Nucleus accumbens (tissue), 56 donors: ENCODE measurements around the gene CPEB3.
"Not testable (repeated sequence)": the region's sequence is repeated elsewhere in the genome, so short reads cannot be mapped to it uniquely, and the experiment has no call there.

Experiments used
- DNase-seq, 56 donors: peaks; one replicate each; lab custom pipeline; 2025; lab: John Stamatoyannopoulos, UW

CPEB3 gene

GRCh38 chr10:92219559-92219958 is 71.3 kb downstream of the CPEB3 start:
- DNase-seq, result no peak

GRCh38 chr10:92218569-92218968 is 72.3 kb downstream of the CPEB3 start:
- no peak for DNase-seq

- not testable (repeated sequence) for DNase-seq
These were observed 74.3 kb downstream of the CPEB3 start for GRCh38 chr10:92216608-92217007.

- DNase-seq, result not testable (repeated sequence)
These were observed 75.7 kb downstream of the CPEB3 start for GRCh38 chr10:92215222-92215621.

- no peak for DNase-seq
These were observed 77.8 kb downstream of the CPEB3 start for GRCh38 chr10:92213049-92213448.

DNA sequence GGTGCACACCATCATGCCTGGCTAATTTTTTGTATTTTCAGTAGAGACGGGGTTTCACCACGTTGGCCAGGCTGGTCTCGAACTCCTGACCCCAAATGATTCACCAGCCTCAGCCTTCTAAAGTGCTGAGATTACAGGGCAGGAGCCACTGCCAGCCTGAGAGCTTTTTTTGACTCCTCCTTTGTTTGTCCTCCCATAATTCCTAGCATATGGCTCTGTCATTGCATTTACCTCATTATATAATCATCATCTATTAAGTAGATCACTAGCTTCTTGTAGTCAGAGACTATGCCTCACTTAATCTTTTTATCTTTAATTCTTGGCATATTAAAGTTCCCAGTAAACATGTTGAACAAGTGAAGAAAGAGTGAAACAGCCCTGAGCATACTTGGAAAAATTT is 82.1 kb downstream of the CPEB3 start:
- DNase-seq, result no peak

- no peak for DNase-seq
These were observed 82.6 kb downstream of the CPEB3 start for GRCh38 chr10:92208157-92208720.

DNA sequence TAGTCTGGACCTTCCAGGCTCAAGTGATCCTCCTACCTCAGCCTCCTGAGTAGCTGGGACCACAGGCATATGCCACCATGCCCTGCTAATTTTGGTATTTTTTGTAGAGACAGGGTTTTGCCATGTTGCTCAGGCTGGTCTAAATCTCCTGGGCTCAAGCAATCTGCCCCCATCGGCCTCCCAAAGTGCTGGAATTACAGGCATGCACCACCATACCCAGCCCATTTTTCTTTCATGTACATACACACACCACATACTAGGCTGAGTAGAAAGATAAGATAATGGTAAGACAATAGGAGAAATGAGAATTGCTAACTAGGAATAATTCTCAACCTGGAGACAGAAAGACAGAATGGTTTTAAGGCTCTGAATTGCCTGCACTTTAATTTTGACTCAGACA is 83.8 kb downstream of the CPEB3 start:
- DNase-seq, result no peak

DNA sequence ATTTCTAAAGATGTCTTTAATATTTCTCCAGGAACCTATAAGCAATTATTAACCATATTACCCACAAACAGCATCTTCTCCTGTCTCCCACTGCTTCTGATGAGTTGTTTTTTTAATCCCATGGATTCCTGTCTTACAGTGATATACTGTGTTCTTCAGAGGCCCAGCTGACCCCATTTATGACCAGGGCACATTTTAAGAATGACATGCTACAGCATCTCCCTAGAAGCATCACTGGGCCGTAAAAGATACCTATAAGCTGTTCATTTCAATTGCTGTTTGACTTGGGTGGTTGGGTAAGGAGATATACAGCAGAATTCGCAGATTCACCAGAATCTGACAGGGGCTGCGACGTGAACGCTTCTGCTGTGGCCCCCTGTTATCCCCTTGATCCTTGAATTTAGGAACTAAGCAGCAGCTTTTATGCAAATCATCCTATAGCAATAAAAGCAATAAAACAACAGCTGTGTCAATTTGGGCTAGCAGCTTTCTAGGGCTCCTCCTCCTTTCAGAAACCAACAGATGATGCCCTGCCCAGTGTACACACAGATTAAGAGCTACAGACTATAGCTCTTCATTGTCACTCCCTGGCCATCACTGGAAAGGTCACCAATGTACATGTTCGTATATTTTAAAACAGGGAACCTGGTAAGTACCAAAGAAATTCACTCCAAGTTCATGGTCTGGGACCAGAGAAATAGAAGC is 86.8 kb downstream of the CPEB3 start:
- DNase-seq, result no peak

GRCh38 chr10:92202536-92202935 is 88.3 kb downstream of the CPEB3 start:
- DNase-seq, result no peak

DNA sequence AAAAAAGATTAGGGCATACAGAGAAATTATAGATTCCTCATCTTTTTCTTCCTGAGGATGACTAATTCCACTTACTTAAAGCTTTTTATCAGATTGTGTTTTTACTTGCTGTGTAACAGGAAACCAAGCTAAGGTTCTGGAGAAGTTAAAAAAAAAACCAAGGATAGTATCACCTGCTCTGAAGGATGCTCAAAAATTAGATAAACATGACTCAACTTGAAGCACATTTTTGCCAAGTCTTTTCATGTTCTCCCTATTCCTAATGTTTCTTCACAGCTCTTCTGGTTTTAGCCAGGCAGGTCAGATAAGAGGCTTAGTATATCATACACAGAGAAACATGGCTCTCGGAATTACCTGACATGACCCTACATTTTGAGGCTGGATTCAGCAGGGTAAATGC is 90.3 kb downstream of the CPEB3 start:
- DNase-seq, result no peak

- no peak for DNase-seq
These were observed 103.8 kb downstream of the CPEB3 start for GRCh38 chr10:92187101-92187500.

- no peak for DNase-seq
These were observed 105.9 kb downstream of the CPEB3 start for GRCh38 chr10:92184977-92185376.

DNA sequence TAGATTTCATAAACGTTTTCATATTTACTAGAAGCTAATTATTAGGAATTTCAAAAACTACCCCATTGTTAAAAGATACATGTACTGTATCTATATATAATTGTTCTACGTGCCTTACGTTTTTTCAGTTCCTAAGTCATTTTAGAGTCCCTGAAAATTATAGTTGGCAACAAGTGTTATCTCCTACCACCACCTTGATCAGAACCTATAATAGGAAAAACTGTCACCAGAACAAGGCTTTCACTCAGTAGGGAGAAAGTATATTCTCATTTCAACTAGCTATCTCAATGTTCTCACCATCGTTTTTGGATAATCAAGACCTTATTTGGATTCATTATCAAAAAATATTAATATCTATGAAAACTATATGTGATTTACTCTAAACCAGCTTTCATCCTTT is 107.7 kb downstream of the CPEB3 start:
- DNase-seq, result no peak

DNA sequence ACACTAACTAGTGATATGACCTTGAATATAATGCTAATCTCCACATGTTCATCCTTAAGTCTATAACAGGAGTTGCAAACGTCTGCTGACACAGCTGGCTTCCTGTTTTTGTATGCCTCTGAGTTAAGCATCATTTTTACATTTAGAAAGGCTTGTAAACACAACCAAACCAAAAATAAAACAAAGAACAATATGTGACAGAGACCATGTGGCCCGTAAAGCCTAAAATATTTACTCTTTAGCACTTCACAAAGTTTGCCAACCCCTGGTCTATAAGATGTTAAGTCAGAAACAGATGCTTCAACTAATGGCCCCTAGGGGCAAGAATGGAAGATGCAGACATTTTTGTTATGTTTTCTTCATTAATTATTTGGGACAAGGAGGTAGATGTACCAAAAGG is 109.3 kb downstream of the CPEB3 start:
- no peak for DNase-seq

DNA sequence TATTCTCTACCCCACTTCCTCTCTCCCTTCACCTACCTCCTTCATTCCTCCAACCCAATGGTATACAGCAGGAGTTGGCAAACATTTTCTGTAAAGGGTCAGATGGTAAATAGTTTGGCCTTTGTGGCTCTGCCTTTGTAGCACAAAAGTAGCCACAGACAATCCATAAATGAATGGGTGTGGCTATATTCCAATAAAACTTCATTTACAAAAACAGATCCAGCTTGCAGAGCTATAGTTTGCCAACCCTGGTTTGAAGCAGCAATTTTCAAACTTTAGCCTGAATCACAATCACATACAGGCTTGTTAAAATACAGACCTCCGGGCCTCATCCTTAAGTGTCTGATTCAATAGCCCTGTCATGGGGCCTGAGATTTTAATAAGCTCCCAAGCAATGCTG is 110.5 kb downstream of the CPEB3 start:
- DNase-seq, result no peak

- DNase-seq, result no peak
These were observed 113.3 kb downstream of the CPEB3 start for GRCh38 chr10:92177546-92177945.

DNA sequence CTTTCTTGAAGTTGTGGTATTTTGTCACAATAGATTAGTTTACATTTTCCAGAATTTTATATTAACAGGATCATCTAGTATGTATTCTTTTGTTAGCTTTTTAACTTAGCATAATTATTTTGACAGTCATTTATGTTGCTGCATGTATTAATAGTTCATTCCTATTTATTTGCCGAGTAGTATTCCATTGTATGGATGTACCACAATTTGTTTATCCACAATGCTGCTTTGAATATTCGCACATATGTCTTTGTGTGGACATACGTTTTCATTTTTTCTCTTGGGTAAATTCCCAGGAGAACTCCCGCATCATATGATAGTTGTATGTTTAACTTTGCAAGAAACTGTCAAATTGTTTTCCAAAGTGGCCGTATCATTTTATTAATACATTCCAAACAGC is 115.7 kb downstream of the CPEB3 start:
- no peak for DNase-seq

- no peak for DNase-seq
These were observed 116.9 kb downstream of the CPEB3 start for GRCh38 chr10:92173996-92174395.

DNA sequence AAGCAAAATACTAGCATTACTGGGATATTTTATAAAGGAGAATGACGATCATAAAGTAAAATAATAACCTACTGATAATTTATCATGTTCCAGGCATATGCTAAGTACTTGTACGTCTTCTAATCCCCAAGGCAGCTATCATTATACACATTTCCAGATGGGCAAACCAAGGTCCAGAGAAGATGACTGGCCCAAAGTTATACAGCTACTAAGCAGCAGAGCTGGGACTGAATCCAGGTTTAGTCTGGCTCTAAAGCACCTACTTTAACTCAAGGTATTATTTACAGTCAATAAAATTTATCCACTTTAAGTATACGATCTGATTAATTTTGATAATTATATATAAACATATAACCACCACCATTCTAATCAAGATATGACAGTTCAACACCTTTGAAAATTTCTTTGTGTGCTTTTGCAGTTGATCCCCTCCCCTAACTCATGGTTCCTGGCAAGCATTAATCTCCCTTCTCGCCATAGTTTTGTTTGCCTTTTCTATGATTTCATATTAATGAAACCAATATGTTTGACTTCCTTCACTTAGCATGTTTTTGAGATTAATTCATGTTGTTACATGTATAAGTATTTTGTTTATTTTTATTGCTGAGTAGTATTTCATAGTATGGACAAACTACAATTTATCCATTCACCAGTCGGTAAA is 126.7 kb downstream of the CPEB3 start:
- no peak for DNase-seq

- no peak for DNase-seq
These were observed 128.3 kb downstream of the CPEB3 start for GRCh38 chr10:92162541-92162940.
